ENCODE data around the gene MT1A.
A peak's percentile ranks its signal among the peaks of the same experiment; 100 is the strongest.

Gene MT1A

DNA sequence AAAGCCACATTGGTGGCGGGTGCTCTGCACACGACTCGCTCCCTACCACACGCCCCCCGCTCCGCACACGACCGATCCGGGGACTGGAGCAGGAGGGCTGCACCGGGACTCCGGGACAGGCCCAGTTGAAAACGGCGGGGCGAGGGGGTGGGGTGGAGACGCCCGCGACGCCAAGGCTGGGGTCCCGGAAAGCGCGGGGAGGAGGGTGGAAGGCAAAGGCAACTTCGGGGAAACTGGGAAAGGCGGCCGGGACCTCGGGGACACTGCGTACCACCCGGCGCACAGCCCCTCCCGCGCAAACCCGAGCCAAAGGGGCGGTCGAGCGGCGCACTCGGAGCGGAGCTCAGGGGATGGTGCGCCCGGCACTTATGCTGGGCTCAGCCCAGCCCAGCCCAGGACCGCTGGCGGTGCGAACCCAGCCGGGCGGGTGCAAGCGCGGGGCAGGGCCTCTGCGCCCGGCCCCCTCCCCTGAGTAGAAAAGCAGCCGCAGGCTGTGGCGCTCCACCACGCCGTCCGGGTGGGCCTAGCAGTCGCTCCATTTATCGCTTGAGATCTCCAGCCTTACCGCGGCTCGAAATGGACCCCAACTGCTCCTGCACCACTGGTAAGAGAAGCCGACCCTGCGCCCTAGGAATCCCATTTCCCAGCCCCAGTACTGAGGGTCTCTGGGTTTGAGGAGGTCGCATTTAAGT is 6.2 kb upstream of the MT1A start, which contains the start of gene MT1M:
Gene MT1M, plus strand, starts transcription at position 504 of the 692 bp plus-strand sequence. Its CDS starts 73 bp downstream, at position 577.
- no peak for DNase-seq

GRCh38 chr16:56632848-56633365 is 5.6 kb upstream of the MT1A start:
- DNase-seq, result no peak

GRCh38 chr16:56633535-56633934 is 4.9 kb upstream of the MT1A start:
- no peak for DNase-seq

DNA sequence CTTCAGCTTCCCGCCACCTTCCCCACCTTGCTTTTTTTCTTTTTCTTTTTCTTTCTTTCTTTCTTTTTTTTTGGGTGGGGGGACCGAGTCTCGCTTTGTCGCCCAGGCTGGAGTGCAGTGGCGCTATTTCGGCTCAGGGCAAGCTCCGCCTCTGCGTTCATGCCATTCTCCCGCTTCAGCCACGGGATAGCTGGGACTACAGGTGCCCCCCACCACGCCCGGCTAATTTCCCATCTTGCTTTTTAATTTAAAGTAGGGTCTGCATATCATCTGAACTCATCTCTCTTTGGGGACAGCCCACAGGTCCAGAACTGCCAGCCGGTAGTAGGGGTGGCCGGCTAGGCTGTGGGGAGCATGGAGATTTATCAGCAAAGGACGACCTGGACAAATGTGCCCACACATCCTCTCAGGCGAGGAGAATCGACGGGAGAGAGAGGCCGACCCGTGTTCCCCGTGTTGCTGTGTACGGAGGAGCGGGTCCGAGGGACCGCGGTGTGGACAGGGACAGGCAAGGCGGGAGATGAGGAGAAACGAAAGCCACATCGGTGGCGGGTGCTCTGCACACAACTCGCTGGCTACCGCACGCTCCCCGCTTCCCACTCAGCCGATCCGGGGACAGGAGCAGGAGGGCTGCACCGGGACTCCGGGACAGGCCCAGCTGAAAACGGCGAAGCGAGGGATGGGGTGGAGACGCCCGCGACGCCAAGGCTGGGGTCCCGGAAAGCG is 3.6 kb upstream of the MT1A start:
- DNase-seq, result no peak

DNA sequence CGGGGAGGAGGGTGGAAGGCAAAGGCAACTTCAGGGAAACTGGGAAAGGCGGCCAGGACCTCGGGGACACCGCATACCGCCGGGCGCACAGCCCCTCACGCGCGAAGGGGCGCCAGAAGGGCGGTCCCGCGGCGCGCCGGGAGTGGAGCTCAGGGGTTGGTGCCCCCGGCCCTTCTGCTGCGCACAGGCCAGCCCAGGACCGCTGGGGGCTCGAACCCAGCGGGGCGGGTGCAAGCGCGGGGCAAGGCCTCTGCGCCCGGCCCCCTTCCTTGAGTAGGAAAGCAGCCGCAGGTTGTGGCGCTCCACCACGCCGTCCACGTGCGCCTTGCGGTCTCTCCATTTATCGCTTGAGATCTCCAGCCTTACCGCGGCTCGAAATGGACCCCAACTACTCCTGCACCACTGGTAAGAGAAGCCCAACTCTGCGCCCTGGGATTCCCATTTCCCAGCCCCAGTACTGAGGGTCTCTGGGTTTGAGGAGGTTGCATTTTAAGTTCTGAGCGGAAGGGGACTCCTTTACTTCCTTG is 3.0 kb upstream of the MT1A start:
- DNase-seq, result no peak

DNA sequence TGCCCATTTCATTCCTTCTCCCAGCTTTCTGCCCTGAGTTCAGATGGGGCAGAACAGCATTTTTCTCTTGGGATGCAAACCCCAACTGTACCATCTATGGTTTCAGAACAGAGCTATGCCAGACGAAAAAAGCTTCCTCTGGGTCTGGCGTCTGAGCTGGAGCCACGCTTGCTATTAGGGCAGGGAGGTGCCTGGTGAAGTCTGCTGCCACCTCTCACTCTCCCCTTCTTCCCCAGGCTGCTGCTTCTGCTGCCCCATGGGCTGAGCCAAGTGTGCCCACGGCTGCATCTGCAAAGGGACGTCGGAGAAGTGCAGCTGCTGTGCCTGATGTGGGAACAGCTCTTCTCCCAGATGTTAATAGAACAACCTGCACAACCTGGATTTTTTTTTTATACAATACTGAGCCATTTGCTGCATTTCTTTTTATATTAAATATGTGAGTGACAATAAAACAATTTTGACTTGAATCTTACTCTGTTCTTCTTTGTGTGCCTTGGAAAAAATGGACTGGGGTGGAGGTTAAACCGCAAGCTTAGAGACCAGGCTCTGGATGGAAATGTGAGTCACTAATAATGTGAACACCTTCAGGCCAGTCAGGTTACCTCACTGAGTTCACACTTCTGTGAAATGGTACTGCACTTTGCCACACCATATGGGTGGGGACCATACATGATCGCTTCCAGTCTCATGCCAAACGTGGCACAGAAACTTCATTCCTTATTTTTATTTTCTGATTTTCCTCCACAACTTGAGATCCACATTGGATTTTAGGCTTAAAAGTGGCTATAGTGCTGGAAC is 1.7 kb upstream of the MT1A start:
- no peak for DNase-seq

DNA sequence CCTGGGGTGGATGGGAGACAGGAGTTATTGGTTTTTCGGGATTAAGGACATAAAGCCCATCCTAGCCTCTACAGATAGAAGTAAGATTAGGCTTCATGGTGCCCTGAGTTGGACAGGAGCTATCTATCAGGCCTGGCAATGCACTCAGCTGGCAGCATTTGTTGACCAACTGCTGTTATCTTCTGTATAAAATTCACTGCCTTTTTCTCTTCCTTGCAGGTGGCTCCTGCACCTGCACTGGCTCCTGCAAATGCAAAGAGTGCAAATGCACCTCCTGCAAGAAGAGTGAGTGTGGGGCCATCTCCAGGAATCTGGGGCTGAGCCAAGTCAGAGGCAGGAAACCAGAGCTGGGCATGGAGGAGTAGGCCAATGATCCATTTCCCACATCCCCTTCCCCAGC is 579 bp downstream of the MT1A start:
- no peak for DNase-seq

DNA sequence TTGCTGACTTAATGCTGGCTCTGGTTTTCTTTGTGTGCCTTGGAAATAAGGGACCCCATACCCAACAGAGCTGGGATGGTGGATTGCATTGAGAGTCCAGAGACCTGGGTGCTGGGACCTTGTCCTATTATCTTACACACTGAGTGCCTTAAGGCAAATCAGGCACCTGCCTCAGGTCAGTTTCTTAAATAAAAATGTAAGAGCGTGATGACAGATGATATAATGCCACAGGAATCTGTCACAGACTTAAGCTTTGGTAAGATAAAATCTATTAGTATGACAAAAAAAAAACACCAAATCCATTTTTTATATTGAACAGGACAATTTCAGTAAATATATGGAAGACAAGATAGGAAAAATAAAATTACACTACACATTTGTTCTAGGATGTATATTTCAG is 1.6 kb downstream of the MT1A start:
- no peak for DNase-seq

DNA sequence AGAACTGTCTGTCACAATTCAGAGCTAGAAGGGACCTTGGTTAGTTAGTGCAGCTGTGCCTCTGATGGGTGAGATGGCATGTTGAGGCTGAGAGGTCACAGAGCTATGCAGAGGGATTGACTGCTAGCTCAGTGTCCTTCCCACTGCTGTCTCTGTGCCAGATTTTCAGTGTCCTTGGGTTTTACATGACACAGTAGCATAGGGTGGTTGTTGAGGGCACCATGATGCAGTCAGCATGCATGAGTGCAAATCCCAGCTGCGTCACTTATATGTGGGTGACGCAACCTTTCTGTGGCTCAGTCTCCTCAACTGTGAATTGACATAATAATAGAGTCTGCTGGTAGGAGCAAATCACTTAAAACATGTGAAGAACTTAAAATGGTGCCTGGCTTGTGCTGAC is 2.7 kb downstream of the MT1A start:
- DNase-seq, result no peak

DNA sequence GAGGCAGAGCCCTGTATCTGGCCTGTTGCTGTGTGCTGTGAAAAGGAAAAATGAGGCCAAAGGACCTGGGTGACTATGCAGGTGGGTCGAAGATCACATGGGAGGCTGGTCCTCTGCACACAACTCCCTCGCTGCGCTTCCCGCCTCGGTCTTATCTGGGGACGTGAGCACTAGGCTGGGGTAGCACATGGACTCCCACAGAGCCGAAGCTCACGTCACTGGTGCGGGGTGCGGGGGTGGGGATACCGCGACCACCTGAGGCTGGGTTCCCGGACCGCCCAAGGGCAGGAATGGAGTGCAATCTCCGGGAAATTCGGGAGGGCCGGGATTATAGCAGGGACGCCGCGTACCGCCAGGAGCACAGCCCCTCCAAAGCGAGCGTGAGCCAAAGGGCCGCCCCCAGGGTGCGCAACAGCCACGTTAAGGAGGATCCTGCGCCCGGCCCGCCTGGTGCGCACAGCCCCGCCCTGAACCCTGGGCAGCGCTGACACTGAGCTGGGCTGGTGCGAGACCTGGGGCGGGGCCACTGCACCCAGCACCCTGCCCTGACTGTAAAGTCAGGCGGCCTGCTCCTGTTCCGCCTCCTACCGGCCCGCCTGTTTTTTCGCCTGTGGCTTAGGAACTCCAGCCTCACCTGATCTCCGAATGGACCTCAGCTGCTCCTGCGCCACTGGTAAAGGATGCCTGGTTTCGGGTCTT is 4.8 kb downstream of the MT1A start:
- DNase-seq, result peak; percentile 74

GRCh38 chr16:56643833-56644232 is 5.4 kb downstream of the MT1A start:
- DNase-seq, result no peak

DNA sequence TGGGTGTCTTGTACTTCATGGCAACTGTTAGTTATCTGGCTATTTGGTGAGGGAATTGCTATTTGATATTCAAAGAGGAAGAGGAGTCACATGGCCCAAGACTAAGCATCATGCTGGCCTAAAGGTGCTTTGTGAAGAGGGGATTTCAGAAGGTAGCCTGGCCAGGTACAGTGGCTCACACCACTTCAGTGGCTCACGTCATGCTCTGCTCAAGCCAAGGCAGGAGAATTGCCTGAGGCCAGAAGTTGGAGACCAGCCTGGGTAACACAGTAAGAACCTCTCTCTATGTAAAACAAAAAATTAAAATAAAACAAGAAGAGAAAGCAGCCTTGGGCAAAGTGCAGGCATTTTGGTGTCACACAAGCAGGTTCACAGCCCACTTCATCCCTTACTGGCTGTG is 6.8 kb downstream of the MT1A start:
- no peak for DNase-seq

- no peak for DNase-seq
Measured at GRCh38 chr16:56645838-56646237, 7.4 kb downstream of the MT1A start.

DNA sequence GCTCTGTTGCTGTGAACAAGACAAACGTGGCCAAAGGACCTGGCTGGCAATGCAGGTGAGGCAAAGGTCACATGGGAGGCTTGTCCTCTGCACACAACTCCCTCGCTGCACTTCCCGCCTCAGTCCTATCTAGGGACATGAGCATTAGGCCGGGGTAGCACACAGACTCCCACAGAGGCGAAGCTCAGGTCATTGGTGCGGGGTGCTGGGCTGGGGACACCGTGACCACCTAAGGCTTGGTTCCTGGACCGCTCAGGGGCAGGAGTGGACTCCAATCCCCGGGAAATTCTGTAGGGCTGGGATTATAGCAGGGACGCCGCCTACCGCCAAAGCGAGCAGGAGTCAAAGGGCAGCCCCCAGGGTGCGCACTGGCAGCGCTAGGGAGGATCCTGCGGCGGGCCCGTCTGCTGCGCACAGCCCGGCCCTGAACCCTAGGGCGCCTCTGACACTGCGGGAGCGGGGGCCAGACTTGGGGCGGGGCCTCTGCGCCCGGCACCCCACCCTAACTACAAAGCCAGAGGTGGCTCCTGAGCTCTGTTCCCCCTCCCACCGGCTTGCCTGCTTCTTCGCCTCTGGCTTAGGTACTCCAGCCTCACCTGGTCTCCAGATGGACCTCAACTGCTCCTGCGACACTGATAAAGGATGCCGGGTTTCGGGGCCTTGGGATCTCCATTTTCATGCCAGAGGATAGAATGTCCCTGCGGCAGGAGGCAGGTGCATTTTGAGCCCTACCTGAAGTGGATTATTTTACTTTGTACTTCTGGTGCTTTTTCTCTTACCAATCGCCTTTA is 9.4 kb downstream of the MT1A start:
- DNase-seq, result no peak

- no peak for DNase-seq
Measured at GRCh38 chr16:56649271-56649670, 10.8 kb downstream of the MT1A start.

GRCh38 chr16:56649820-56650219 is 11.4 kb downstream of the MT1A start:
- DNase-seq, result no peak

DNA sequence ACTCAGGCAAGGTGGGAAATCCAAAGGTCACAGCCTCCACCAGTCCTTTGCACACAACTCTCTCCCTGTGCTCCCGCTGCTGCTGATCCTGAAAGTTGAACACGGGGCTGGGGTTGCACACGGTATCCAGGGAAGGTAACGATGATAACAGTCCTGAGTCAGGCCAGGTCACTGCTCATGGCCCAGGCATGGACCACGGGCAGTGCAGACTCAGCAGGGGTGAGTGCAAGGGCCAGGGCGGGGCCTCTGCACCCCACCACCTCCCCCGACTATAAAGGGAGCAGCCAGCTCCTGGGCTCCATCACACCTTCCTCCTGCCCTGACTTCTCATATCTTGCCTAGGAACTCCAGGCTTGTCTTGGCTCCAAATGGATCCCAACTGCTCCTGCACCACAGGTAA is 13.1 kb downstream of the MT1A start, which contains the start of gene MT1B:
Gene MT1B, plus strand, starts transcription at position 301 of the 400 bp plus-strand sequence. Its CDS starts 68 bp downstream, at position 369.
- no peak for DNase-seq

DNA sequence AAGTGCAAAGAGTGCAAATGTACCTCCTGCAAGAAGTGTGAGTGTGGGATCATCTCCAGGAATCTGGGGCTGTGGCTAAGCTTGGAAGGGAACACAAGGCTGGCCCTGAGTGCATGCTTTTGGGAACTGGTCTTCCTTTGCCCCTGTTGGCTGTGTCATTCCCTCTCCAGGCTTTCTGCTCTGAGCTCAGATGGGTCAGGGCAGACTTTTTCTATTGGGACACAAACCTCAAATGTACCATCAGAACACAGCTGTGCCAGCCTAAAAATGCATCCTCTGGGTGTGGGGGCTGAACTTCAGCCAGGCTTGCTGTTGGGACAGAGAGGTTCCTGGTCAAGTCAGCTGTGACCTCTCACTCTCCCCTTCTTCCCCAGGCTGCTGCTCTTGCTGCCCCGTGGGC is 14.1 kb downstream of the MT1A start:
- DNase-seq, result no peak

- DNase-seq, result no peak
Measured at GRCh38 chr16:56653218-56653617, 14.8 kb downstream of the MT1A start.

DNA sequence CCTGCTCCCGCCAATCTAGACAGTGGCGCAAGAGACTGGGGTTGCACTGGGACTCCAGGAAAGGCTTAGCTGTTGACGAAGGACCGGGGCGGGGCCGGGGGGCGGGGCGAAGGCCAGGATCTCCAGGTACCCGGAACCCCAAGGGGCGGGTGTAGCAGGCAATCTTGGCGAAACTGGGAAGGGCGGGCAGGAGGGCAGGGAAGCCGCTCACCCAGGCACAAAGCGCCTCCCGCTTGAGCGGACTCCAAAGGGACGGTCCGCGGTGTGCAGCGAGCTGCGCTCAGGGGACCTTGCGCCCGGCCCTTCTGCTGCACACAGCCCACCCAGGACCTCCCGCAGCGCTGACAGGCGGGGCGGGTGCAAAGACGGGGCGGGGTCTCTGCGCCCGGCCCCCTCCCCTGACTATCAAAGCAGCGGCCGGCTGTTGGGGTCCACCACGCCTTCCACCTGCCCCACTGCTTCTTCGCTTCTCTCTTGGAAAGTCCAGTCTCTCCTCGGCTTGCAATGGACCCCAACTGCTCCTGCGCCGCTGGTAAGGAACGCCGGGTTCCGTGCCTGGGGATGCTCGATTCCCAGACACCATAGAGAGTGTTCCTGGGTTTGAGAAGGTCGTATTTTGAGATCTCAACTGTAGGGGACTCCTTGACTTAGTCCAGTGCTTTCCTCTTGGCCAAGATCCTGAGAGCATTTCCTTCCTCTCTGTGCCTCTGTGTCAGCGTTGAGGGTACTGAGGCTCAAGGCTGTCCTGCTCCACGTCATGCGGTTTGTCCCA is 19.3 kb downstream of the MT1A start, which contains the start of gene MT1F:
Gene MT1F, plus strand, starts transcription at position 405 of the 772 bp plus-strand sequence. Its CDS starts 100 bp downstream, at position 505.
- peak; percentile 46 for DNase-seq
